GM18951 (cell line): ENCODE measurements around the gene MYOM3.
"Not testable (repeated sequence)": the region's sequence is repeated elsewhere in the genome, so short reads cannot be mapped to it uniquely, and the experiment has no call there.

ENCODE experiments used
- POLR2A ChIP-seq: IDR thresholded peaks from 4 replicates; pipeline ENCODE4 v1.6.1; 2011; ENCODE audit warnings: mild to moderate bottlenecking; ENCODE audit not compliant: insufficient read length, insufficient read depth; ENCODE audit errors: extremely low read depth
- in situ Hi-C: fragments of 300-500 bp; cut with MboI; formaldehyde crosslinking; loops from one replicate; pipeline ENCODE4 v1.12.0; 2022; ENCODE audit warnings: low sequenced_read_pairs, mixed read lengths, inconsistent platforms; ENCODE audit not compliant: unreplicated experiment

Gene MYOM3

GRCh38 chr1:24036088-24036487 lies 75.8 kb downstream of the MYOM3 start:
- in situ Hi-C loops: no loop called here
- no peak for TF ChIP-seq POLR2A

GRCh38 chr1:24032981-24033380 lies 79.0 kb downstream of the MYOM3 start:
- TF ChIP-seq POLR2A: no peak
- in situ Hi-C loops: no loop called here

- in situ Hi-C loops: not testable (repeated sequence)
These were observed 80.9 kb downstream of the MYOM3 start for GRCh38 chr1:24030976-24031516.

GRCh38 chr1:24027838-24028468 lies 84.0 kb downstream of the MYOM3 start:
- TF ChIP-seq POLR2A: no peak
- in situ Hi-C loops: no loop called here

GRCh38 chr1:24022581-24023361 lies 89.2 kb downstream of the MYOM3 start:
- in situ Hi-C loops: no loop called here
- no peak for TF ChIP-seq POLR2A

GRCh38 chr1:24021403-24022266 lies 90.3 kb downstream of the MYOM3 start:
- no peak for TF ChIP-seq POLR2A
- in situ Hi-C loops: no loop called here

- no peak for TF ChIP-seq POLR2A
- in situ Hi-C loops: no loop called here
These were observed 91.5 kb downstream of the MYOM3 start for GRCh38 chr1:24020470-24020869.

GRCh38 chr1:24020025-24020424 lies 91.9 kb downstream of the MYOM3 start:
- no peak for TF ChIP-seq POLR2A
- in situ Hi-C loops: no loop called here

- TF ChIP-seq POLR2A: no peak
- in situ Hi-C loops: no loop called here
These were observed 93.0 kb downstream of the MYOM3 start for GRCh38 chr1:24018611-24019580.

- TF ChIP-seq POLR2A: no peak
- in situ Hi-C loops: no loop called here
These were observed 96.4 kb downstream of the MYOM3 start for GRCh38 chr1:24015221-24016210.

GRCh38 chr1:24012878-24013277 lies 99.1 kb downstream of the MYOM3 start:
- in situ Hi-C loops: not testable (repeated sequence)
